Measurements from ENCODE around the gene PRORP. TPM values are rescaled to one million over a fixed set of nuclear protein-coding genes. Genes with fewer than 3 reads are reported as not detected.

The PRORP gene
- total RNA-seq, 1 donor from 2014 or later, result 11.0 TPM

DNA sequence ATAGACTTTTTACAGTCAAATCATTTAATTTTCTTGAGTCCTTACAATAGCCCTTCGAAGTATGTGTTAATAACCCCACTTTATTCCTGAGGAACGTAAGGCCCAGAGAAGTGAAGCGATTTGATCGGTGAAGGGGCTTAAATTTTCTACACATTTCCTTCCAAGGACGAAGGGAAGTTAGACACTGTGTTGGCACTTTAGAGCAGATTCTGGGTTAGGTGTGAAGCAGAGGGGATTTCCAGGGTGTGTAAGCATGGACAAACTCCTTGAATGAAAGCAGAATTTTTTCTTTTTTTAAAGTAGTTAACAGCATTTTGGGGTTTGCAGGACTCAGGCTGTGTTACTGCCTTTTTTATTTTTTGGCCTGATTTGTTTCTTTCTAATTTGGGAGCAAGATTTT, 38.9 kb downstream of the PRORP start:
- intact Hi-C loops (cut with DNase I), result no loop called here
- no peaks in the 10 kb centered on the region for H3K9me3 ChIP-seq
- no peak for TF ChIP-seq POLR2AphosphoS5 (IDR thresholded peaks at IDR 0.05; ENCODE audit: insufficient read depth in 1 of 2, low read depth in 1 of 2)
- TF ChIP-seq, protein P1, sequence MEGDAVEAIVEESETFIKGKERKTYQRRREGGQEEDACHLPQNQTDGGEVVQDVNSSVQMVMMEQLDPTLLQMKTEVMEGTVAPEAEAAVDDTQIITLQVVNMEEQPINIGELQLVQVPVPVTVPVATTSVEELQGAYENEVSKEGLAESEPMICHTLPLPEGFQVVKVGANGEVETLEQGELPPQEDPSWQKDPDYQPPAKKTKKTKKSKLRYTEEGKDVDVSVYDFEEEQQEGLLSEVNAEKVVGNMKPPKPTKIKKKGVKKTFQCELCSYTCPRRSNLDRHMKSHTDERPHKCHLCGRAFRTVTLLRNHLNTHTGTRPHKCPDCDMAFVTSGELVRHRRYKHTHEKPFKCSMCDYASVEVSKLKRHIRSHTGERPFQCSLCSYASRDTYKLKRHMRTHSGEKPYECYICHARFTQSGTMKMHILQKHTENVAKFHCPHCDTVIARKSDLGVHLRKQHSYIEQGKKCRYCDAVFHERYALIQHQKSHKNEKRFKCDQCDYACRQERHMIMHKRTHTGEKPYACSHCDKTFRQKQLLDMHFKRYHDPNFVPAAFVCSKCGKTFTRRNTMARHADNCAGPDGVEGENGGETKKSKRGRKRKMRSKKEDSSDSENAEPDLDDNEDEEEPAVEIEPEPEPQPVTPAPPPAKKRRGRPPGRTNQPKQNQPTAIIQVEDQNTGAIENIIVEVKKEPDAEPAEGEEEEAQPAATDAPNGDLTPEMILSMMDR (IDR thresholded peaks at IDR 0.05), result no peak
- H3K4me1 ChIP-seq, result peaks cover under 1% of the 10 kb centered on the region
- DNase-seq (ENCODE audit: extremely low spot score in 2 of 2), result no peak
- no peak overlapping the region for H3K4me3 ChIP-seq
- H3K27me3 ChIP-seq, result no peaks in the 10 kb centered on the region
- H3K36me3 ChIP-seq, result peaks cover 0 to 9% of the 10 kb centered on the region in 2 donors
- no peak overlapping the region for H3K27ac ChIP-seq

DNA sequence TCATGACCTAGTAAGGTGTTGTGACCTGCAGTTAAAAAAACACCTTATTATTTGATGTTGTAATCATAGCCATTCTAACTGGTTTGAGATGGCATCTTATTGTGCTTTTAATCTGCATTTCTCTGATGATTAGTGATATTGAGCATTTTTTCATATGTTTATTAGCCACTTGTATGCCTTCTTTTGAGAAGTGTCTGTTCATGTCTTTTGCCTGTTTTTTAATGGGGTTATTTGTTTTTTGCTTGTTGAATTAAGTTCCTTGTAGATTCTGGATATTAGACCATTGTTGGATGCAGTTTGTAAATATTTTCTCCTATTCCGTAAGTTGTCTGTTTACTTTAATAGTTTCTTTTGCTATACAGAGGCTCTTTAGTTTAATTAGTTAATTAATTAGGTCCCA, 41.0 kb downstream of the PRORP start:
- H3K4me1 ChIP-seq, result no peaks in the 10 kb centered on the region
- H3K4me3 ChIP-seq, result no peak overlapping the region
- H3K27me3 ChIP-seq, result no peaks in the 10 kb centered on the region
- peaks cover 0 to 9% of the 10 kb centered on the region in 2 donors for H3K36me3 ChIP-seq
- intact Hi-C loops (cut with DNase I), result no loop called here
- no peaks in the 10 kb centered on the region for H3K9me3 ChIP-seq
- DNase-seq (ENCODE audit: extremely low spot score in 2 of 2), result no peak
- H3K27ac ChIP-seq, result no peak overlapping the region
- TF ChIP-seq, protein P1 (IDR thresholded peaks at IDR 0.05), result no peak
- TF ChIP-seq POLR2A (IDR thresholded peaks at IDR 0.05) (no peak), POLR2AphosphoS5 (IDR thresholded peaks at IDR 0.05; ENCODE audit: insufficient read depth in 1 of 2, low read depth in 1 of 2) (no peak)

DNA sequence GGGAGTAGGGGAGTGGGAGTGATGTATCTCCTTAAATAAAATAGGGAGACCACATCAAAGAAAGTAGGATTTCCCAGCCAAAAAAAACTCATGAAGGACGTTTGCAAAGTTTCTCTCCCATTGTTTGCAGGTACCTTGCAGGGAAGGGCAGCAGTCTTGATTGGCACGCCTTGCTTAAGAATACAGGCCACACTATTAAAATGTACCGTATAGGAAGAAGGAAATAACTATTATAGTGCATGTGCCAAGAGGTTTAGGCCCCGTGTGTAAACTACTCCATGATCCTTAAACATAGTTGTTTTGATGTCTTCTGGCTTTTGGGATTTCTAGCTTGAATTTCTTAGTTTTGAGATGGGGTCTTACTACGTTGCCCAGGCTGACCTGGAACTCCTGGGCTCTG, 42.5 kb downstream of the PRORP start:
- Histone ChIP-seq H3K4me1 (no peaks in the 10 kb centered on the region), H3K4me3 (no peak overlapping the region), H3K27ac (no peak overlapping the region), H3K9me3 (no peaks in the 10 kb centered on the region), H3K27me3 (no peaks in the 10 kb centered on the region), H3K36me3 (peaks cover 0 to 4% of the 10 kb centered on the region in 2 donors)
- no peak for DNase-seq (ENCODE audit: extremely low spot score in 2 of 2)
- TF ChIP-seq POLR2A (IDR thresholded peaks at IDR 0.05), result no peak
- TF ChIP-seq POLR2AphosphoS5 (IDR thresholded peaks at IDR 0.05; ENCODE audit: insufficient read depth in 1 of 2, low read depth in 1 of 2), result no peak
- TF ChIP-seq, protein P1 (IDR thresholded peaks at IDR 0.05), result no peak
- intact Hi-C loops (cut with DNase I), result no loop called here

DNA sequence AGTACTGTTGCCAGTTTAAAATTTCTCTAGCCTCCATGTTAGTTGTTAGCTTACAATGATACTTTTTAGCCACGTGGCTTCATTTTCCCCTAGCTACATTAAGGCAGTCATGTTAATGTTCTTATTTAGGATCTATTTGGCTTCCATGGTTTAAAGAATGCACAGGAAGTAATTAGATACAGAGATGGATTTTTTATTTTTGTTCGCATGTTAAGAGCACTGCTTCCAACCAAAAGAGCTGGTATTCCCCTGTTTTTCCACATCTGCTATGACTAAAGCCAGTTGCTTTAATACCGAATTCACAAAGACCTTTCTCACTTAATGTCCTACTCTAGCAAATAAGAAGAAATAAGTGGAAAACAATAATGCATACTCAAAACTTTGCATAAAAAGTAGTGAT, 45.1 kb downstream of the PRORP start:
- Histone ChIP-seq H3K27me3 (no peaks in the 10 kb centered on the region), H3K9me3 (no peaks in the 10 kb centered on the region), H3K36me3 (no peaks in the 10 kb centered on the region), H3K4me3 (no peak overlapping the region), H3K27ac (no peak overlapping the region), H3K4me1 (no peaks in the 10 kb centered on the region)
- DNase-seq (ENCODE audit: extremely low spot score in 2 of 2), result no peak
- intact Hi-C loops (cut with DNase I), result no loop called here
- TF ChIP-seq POLR2A (IDR thresholded peaks at IDR 0.05), result no peak
- TF ChIP-seq, protein P1 (IDR thresholded peaks at IDR 0.05), result no peak
- no peak for TF ChIP-seq POLR2AphosphoS5 (IDR thresholded peaks at IDR 0.05; ENCODE audit: insufficient read depth in 1 of 2, low read depth in 1 of 2)

Other genes starting within 250 kb of the PRORP start
- 38.5 TPM for gene BAZ1A, start 247.2 kb upstream of the PRORP start, total RNA-seq
- gene SRP54, start 139.6 kb upstream of the PRORP start, total RNA-seq, result 37.6 TPM
- gene FAM177A1, start 76.3 kb upstream of the PRORP start, total RNA-seq, result 41.3 TPM
- gene PPP2R3C, start 562 bp upstream of the PRORP start, total RNA-seq, result 14.5 TPM
- gene PSMA6, start 169.8 kb downstream of the PRORP start, total RNA-seq, result 76.9 TPM